Trophoblast cell (in vitro differentiated cells and primary cell): ENCODE results near the gene XAGE1B.
"Not testable (repeated sequence)": the region's sequence is repeated elsewhere in the genome, so short reads cannot be mapped to it uniquely, and the experiment has no call there.

Experiments used
- DNase-seq, 2 donors: peaks; one replicate each; pipeline ENCODE4 v3.0.0-alpha.2; 2016
- H2AFZ ChIP-seq: 2 replicates; pipeline ENCODE4 v1.6.1; 2013; ENCODE audit warnings: low read length, moderate library complexity, mild to moderate bottlenecking; ENCODE audit not compliant: insufficient read depth, poor library complexity
- H2AK5ac ChIP-seq: 2 replicates; pipeline ENCODE4 v1.6.1; 2013; ENCODE audit warnings: mild to moderate bottlenecking, low read length
- H2BK120ac ChIP-seq: 2 replicates; pipeline ENCODE4 v1.6.1; 2013; ENCODE audit warnings: low read length, mild to moderate bottlenecking, moderate library complexity; ENCODE audit not compliant: insufficient read depth, poor library complexity
- H2BK12ac ChIP-seq: 2 replicates; pipeline ENCODE4 v1.6.1; 2013; ENCODE audit warnings: mild to moderate bottlenecking, low read length, moderate library complexity
- H2BK5ac ChIP-seq: 2 replicates; pipeline ENCODE4 v1.6.1; 2013; ENCODE audit warnings: low read length, low read depth, moderate library complexity, mild to moderate bottlenecking; ENCODE audit not compliant: poor library complexity
- H3K14ac ChIP-seq: 2 replicates; pipeline ENCODE4 v1.6.1; 2013; ENCODE audit warnings: mild to moderate bottlenecking, low read length
- H3K18ac ChIP-seq: 2 replicates; pipeline ENCODE4 v1.6.1; 2013; ENCODE audit warnings: mild to moderate bottlenecking, low read length
- H3K23ac ChIP-seq: 2 replicates; pipeline ENCODE4 v1.6.1; 2013; ENCODE audit warnings: low read length
- H3K27ac ChIP-seq: 2 replicates; pipeline ENCODE4 v1.5.1; 2013; ENCODE audit warnings: low read depth, mild to moderate bottlenecking, inconsistent platforms, low read length, moderate library complexity
- H3K27me3 ChIP-seq: 2 replicates; pipeline ENCODE4 v1.6.1; 2013; ENCODE audit warnings: inconsistent platforms, mild to moderate bottlenecking, low read length, moderate library complexity; ENCODE audit not compliant: insufficient read depth
- H3K36me3 ChIP-seq, 2 experiments: 1 replicate in 1 of 2; 2 replicates in 1 of 2; pipeline ENCODE4 v1.6.1; 2013; ENCODE audit warnings: low read length in 2 of 2, mild to moderate bottlenecking in 2 of 2, moderate library complexity in 1 of 2; ENCODE audit not compliant: insufficient read depth in 2 of 2, control insufficient read depth in 1 of 2
- H3K4ac ChIP-seq: 2 replicates; pipeline ENCODE4 v1.6.1; 2013; ENCODE audit warnings: low read depth, mild to moderate bottlenecking, low read length, moderate library complexity
- H3K4me1 ChIP-seq, 2 experiments: 1 replicate in 1 of 2; 2 replicates in 1 of 2; pipeline ENCODE4 v1.6.1; 2013; ENCODE audit warnings: low read length in 2 of 2, mild to moderate bottlenecking in 2 of 2, moderate library complexity in 1 of 2; ENCODE audit not compliant: insufficient read depth in 2 of 2, control insufficient read depth in 1 of 2
- H3K4me2 ChIP-seq: 2 replicates; pipeline ENCODE4 v1.6.1; 2013; ENCODE audit warnings: inconsistent platforms, mild to moderate bottlenecking, low read length, moderate library complexity
- H3K4me3 ChIP-seq: 2 replicates; pipeline ENCODE4 v1.5.1; 2013; ENCODE audit warnings: mild to moderate bottlenecking, low read depth, low read length, inconsistent platforms
- H3K79me1 ChIP-seq: one replicate; pipeline ENCODE4 v1.6.1; 2013; ENCODE audit warnings: low read length
- H3K79me2 ChIP-seq: 2 replicates; pipeline ENCODE4 v1.6.1; 2013; ENCODE audit warnings: low read length, mild to moderate bottlenecking; ENCODE audit not compliant: control insufficient read depth, insufficient read depth, poor library complexity
- H3K9ac ChIP-seq: 2 replicates; pipeline ENCODE4 v1.6.1; 2013; ENCODE audit warnings: mild to moderate bottlenecking, low read length
- H3K9me3 ChIP-seq: 2 replicates; pipeline ENCODE4 v1.6.1; 2013; ENCODE audit warnings: low read depth, mild to moderate bottlenecking, control low read depth, inconsistent platforms, low read length; ENCODE audit not compliant: insufficient read depth
- H4K12ac ChIP-seq: 2 replicates; pipeline ENCODE4 v1.6.1; 2013; ENCODE audit warnings: low read depth, mild to moderate bottlenecking, low read length, moderate library complexity
- H4K8ac ChIP-seq: 2 replicates; pipeline ENCODE4 v1.6.1; 2013; ENCODE audit warnings: low read depth, mild to moderate bottlenecking, low read length, moderate library complexity
- H4K91ac ChIP-seq: one replicate; pipeline ENCODE4 v1.6.1; 2013; ENCODE audit warnings: low read depth, mild to moderate bottlenecking, low read length, moderate library complexity
- WGBS: extraction: QIAGEN DNeasy Blood & Tissue Kit; methylation state at CpG from one replicate; pipeline ENCODE4 v1.1.7; 2013; ENCODE audit warnings: missing lambda C conversion rate; ENCODE audit not compliant: insufficient read length, insufficient coverage; ENCODE audit errors: extremely low coverage; 5-methylcytosine and 5-hydroxymethylcytosine counted together

XAGE1B gene

GRCh38 chrX:52507331-52507730 lies 9.5 kb downstream of the XAGE1B start:
- Histone ChIP-seq H3K27me3 (no peaks in the 10 kb centered on the region), H3K79me2 (no peaks in the 10 kb centered on the region), H3K4me2 (no peak overlapping the region), H3K27ac (no peak overlapping the region), H3K23ac (no peak overlapping the region), H4K8ac (no peak overlapping the region), H3K4me1 (no peaks in the 10 kb centered on the region), H4K12ac (no peak overlapping the region), H3K4me3 (no peak overlapping the region), H2BK120ac (no peak overlapping the region), H3K36me3 (no peaks in the 10 kb centered on the region), H2AK5ac (no peak overlapping the region), H3K4ac (no peak overlapping the region), H3K9ac (no peak overlapping the region), H3K18ac (no peak overlapping the region), H3K14ac (no peak overlapping the region), H3K9me3 (no peaks in the 10 kb centered on the region), H4K91ac (no peak overlapping the region), H3K79me1 (no peaks in the 10 kb centered on the region), H2BK12ac (no peak overlapping the region), H2BK5ac (no peak overlapping the region), H2AFZ (no peak overlapping the region)
- DNase-seq: peak in 1 of 2 donors; percentile 44
- WGBS: no CpG with 5 or more reads among the region's 3 CpGs

GRCh38 chrX:52504551-52504950 lies 12.3 kb downstream of the XAGE1B start:
- Histone ChIP-seq H2AK5ac (no peak overlapping the region), H3K27ac (no peak overlapping the region), H4K12ac (no peak overlapping the region), H4K8ac (no peak overlapping the region), H3K18ac (no peak overlapping the region), H3K9me3 (no peaks in the 10 kb centered on the region), H2BK5ac (no peak overlapping the region), H2BK12ac (no peak overlapping the region), H3K4me1 (no peaks in the 10 kb centered on the region), H3K36me3 (no peaks in the 10 kb centered on the region), H2AFZ (no peak overlapping the region), H3K79me2 (no peaks in the 10 kb centered on the region), H3K14ac (no peak overlapping the region), H4K91ac (no peak overlapping the region), H3K27me3 (no peaks in the 10 kb centered on the region), H3K23ac (no peak overlapping the region), H3K79me1 (no peaks in the 10 kb centered on the region), H2BK120ac (no peak overlapping the region), H3K4me2 (no peak overlapping the region), H3K4ac (no peak overlapping the region), H3K4me3 (no peak overlapping the region), H3K9ac (no peak overlapping the region)
- DNase-seq: no peak
- WGBS: no CpG with 5 or more reads among the region's 4 CpGs

GRCh38 chrX:52501362-52501761 lies 15.5 kb downstream of the XAGE1B start:
- H3K18ac ChIP-seq, H2BK12ac ChIP-seq, H3K14ac ChIP-seq, H3K27me3 ChIP-seq, DNase-seq, H4K12ac ChIP-seq, H4K8ac ChIP-seq, H3K9ac ChIP-seq, H3K4ac ChIP-seq, H3K4me2 ChIP-seq, H4K91ac ChIP-seq, H2BK5ac ChIP-seq, H3K23ac ChIP-seq, H3K27ac ChIP-seq, H2AK5ac ChIP-seq, H3K36me3 ChIP-seq, H2AFZ ChIP-seq, H3K79me1 ChIP-seq, H3K9me3 ChIP-seq, H3K4me1 ChIP-seq, H3K4me3 ChIP-seq, H3K79me2 ChIP-seq, H2BK120ac ChIP-seq: not testable (repeated sequence)
- no CpG with 5 or more reads among the region's 6 CpGs for WGBS

GRCh38 chrX:52496419-52496772 lies 20.5 kb downstream of the XAGE1B start:
- DNase-seq: not testable (repeated sequence)

More at GRCh38 chrX:52496419-52496772, 20.5 kb downstream of the XAGE1B start:
- not testable (repeated sequence) for H4K91ac ChIP-seq, H3K14ac ChIP-seq, H3K18ac ChIP-seq, H3K4me2 ChIP-seq, H3K4me1 ChIP-seq, H2AK5ac ChIP-seq, H2BK120ac ChIP-seq, H2AFZ ChIP-seq, H3K27ac ChIP-seq, H2BK12ac ChIP-seq, H3K9me3 ChIP-seq, H3K27me3 ChIP-seq, H4K12ac ChIP-seq, H3K4me3 ChIP-seq, H3K79me1 ChIP-seq, H3K9ac ChIP-seq, H3K23ac ChIP-seq, H3K36me3 ChIP-seq, H4K8ac ChIP-seq, H3K79me2 ChIP-seq, H2BK5ac ChIP-seq, H3K4ac ChIP-seq
- no CpG with 5 or more reads among the region's 5 CpGs for WGBS
